ENCODE data around the gene PTPRE.

PTPRE gene

DNA sequence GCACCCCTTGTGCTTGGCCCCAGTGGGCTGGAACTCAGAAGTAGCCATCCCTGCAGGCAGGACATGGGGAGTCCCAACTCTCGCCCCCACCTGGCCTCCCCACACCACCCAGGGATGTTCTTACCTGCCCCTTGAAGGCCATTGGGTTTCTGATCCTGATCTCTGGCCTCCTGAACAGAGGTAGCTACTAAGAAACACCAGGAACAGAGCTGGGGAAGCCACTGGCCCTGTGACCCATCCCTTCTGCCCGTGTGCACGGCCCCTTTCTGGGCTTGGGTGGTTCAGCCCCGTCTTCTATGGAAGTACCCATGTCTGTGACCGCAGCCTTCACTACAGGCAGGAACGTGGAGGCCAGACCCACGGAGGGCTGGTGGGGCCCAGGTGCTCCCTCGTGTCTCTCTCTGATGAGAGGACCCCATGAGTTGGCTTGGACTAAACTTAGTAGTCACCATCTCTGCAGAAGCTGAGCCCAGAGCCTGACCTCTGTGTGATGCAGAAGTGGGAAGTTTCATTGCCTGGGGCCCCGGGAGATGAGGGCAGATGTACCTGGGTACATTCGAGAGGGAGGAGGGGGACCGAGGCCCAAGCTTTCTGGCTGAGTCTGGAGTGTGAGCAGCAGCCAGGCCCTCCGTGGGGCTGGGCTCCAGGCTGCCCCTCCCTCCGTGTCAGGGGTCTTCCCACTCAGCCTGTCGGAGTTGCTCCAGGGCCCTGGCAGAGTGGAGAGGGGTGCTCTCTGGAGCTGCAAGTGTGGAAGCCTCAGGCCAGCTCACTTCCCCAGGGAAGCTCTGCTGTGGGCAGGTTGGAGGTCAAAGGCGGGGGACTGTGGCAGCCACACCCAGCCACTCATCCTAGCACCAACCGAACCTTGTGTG lies 138.3 kb downstream of the PTPRE start:
- Histone ChIP-seq H3K27me3 (ENCODE audit: control insufficient read depth, insufficient read depth, low read length) (peaks cover 5% of the 10 kb centered on the region), H3K9me3 (ENCODE audit: control insufficient read depth, insufficient read depth, low read length) (no peaks in the 10 kb centered on the region), H3K4me1 (ENCODE audit: control insufficient read depth, insufficient read depth, low read length) (no peaks in the 10 kb centered on the region), H3K4me3 (ENCODE audit: low read depth, low read length) (no peak overlapping the region), H3K36me3 (ENCODE audit: control insufficient read depth, insufficient read depth, low read length) (no peaks in the 10 kb centered on the region), H3K9ac (ENCODE audit: low read depth, low read length) (no peak overlapping the region)

DNA sequence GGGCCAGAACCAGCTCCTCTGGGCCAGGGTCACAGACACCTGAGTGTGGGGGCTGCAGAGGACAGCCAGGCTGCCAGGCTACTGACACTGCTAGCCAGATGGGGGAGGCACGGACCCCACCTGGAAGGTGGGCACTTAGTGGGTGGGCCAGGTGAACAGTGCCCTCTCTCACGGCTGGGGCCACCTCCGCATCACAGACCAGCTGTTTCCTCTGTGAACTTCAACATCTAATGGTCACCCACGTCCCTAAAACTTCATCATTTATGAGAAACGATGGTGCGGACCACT lies 138.9 kb downstream of the PTPRE start:
- Histone ChIP-seq H3K9ac (ENCODE audit: low read depth, low read length) (no peak overlapping the region), H3K27me3 (ENCODE audit: control insufficient read depth, insufficient read depth, low read length) (peaks cover 2% of the 10 kb centered on the region), H3K36me3 (ENCODE audit: control insufficient read depth, insufficient read depth, low read length) (no peaks in the 10 kb centered on the region), H3K4me3 (ENCODE audit: low read depth, low read length) (no peak overlapping the region), H3K9me3 (ENCODE audit: control insufficient read depth, insufficient read depth, low read length) (no peaks in the 10 kb centered on the region), H3K4me1 (ENCODE audit: control insufficient read depth, insufficient read depth, low read length) (no peaks in the 10 kb centered on the region)

DNA sequence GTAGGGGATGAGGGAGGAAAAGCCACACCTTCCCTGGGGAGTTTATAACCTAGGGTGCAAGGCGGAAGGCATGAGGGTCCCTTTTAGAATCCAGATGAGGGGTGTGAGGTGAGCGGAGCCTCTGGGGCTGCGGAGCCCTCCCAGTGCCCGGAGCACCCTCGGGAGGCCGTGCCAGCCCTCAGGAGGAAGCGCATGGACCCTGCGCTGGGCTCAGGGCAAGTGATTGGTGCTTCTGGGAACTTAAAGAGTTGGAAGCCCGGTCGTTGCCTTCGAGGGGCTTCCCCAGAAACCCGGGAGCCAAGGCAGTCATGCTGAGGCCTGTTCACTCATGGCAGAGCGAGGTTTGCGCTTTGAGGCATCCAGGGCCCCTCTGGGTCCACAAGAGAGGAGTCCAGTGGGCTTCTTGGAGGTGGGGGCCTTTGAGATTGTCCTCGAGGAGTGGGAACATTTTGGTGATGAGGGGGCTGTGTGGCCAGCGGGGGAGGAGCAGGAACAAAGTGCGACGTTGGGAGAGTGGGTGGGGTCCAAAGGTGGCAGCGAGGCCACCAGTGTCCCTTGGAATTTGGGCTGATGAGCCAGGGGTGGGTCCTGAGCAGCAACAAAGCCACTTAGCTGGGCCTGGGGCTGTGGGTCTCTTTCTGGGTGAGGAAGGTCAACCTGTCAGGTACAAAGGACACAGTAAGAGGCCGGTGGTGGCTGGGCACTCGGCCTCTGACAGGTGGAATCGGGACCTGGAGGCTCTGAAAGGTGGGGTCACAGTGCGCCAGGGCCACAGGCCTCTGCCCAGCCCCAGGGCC lies 139.5 kb downstream of the PTPRE start:
- Histone ChIP-seq H3K36me3 (ENCODE audit: control insufficient read depth, insufficient read depth, low read length) (no peaks in the 10 kb centered on the region), H3K4me1 (ENCODE audit: control insufficient read depth, insufficient read depth, low read length) (no peaks in the 10 kb centered on the region), H3K9me3 (ENCODE audit: control insufficient read depth, insufficient read depth, low read length) (no peaks in the 10 kb centered on the region), H3K27me3 (ENCODE audit: control insufficient read depth, insufficient read depth, low read length) (no peaks in the 10 kb centered on the region), H3K9ac (ENCODE audit: low read depth, low read length) (no peak overlapping the region), H3K4me3 (ENCODE audit: low read depth, low read length) (no peak overlapping the region)

DNA sequence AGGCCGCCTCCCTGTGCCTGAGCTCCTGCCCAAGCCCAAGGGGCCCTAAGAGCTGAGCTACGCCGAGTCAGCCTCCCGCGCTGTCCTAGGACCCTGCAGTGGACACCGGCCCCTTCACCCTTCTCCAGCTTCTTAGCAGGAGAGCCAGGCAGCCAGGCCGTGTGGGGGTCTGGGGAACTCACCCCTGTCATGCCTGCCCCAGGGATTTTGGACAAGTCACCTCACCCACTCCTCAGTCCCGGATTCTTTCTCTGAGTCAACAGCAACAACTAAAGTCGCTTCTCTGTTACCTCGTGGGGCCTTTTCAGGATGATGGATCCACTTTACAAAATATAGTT lies 140.0 kb downstream of the PTPRE start:
- H3K4me1 ChIP-seq (ENCODE audit: control insufficient read depth, insufficient read depth, low read length) = no peaks in the 10 kb centered on the region
- H3K36me3 ChIP-seq (ENCODE audit: control insufficient read depth, insufficient read depth, low read length) = no peaks in the 10 kb centered on the region
- H3K4me3 ChIP-seq (ENCODE audit: low read depth, low read length) = no peak overlapping the region
- no peaks in the 10 kb centered on the region for H3K27me3 ChIP-seq (ENCODE audit: control insufficient read depth, insufficient read depth, low read length)
- no peaks in the 10 kb centered on the region for H3K9me3 ChIP-seq (ENCODE audit: control insufficient read depth, insufficient read depth, low read length)
- peak overlapping the region; percentile 24 for H3K9ac ChIP-seq (ENCODE audit: low read depth, low read length)

DNA sequence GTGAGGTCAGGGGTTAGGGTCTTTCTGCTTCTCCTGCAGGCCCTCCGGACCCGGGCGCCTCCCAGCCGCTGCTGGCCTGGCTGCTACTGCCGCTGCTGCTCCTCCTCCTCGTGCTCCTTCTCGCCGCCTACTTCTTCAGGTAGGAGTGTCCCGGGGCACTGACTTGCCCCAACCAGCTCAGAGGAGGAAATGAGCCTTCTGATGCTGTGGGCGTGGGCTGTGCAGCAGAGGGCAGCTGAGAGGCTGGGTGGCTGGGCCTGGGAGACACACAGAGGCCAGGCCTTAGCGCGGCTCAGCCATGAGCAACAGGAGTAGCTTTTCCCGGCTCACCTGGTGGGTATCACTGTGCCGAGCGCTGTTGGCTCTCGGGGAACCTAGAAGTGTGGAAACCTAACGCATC lies 140.4 kb downstream of the PTPRE start:
- H3K4me3 ChIP-seq (ENCODE audit: low read depth, low read length) = no peak overlapping the region
- no peaks in the 10 kb centered on the region for H3K36me3 ChIP-seq (ENCODE audit: control insufficient read depth, insufficient read depth, low read length)
- H3K4me1 ChIP-seq (ENCODE audit: control insufficient read depth, insufficient read depth, low read length) = no peaks in the 10 kb centered on the region
- H3K9ac ChIP-seq (ENCODE audit: low read depth, low read length) = peak overlapping the region; percentile 24
- no peaks in the 10 kb centered on the region for H3K27me3 ChIP-seq (ENCODE audit: control insufficient read depth, insufficient read depth, low read length)
- H3K9me3 ChIP-seq (ENCODE audit: control insufficient read depth, insufficient read depth, low read length) = no peaks in the 10 kb centered on the region

DNA sequence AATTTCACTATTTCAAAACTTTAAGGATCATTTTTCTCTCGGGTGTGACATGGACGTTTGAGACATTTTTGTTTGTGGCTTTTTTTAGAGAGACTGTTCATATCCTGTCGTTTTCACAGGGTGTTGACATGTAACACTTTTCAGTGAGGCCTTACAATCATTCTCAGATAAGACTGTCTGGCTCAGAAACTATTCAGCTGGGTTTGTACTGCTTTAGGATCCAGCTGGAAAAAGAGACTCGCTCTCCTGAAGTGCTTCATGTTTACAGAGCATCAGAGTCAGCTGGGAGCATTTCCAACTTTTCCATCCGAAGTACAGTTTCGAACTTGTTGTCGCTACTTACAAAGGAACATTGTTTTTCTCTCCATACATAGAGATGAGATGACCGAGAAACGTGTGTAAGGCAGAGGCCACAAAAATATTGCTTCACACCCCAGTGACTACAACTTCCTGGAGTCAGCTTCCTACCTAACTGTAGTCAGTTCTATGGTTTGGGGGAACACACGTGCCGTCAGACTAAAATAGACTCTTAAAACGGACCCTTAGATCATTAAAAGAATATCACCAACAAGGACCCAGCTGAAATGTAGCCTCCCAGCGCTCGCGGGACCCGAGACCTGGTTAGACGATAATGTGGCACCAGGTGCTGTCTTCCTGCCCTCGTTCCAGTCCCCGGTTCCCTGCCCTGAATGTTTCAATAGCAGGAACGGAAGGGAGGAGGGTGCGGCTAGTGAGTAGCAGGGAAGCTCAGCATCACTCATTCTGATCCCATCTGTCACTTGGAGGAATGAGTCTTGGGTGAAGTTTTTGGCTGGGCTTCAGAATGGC lies 141.3 kb downstream of the PTPRE start:
- Histone ChIP-seq H3K4me1 (ENCODE audit: control insufficient read depth, insufficient read depth, low read length) (no peaks in the 10 kb centered on the region), H3K27me3 (ENCODE audit: control insufficient read depth, insufficient read depth, low read length) (no peaks in the 10 kb centered on the region), H3K9ac (ENCODE audit: low read depth, low read length) (no peak overlapping the region), H3K4me3 (ENCODE audit: low read depth, low read length) (no peak overlapping the region), H3K9me3 (ENCODE audit: control insufficient read depth, insufficient read depth, low read length) (no peaks in the 10 kb centered on the region), H3K36me3 (ENCODE audit: control insufficient read depth, insufficient read depth, low read length) (no peaks in the 10 kb centered on the region)

DNA sequence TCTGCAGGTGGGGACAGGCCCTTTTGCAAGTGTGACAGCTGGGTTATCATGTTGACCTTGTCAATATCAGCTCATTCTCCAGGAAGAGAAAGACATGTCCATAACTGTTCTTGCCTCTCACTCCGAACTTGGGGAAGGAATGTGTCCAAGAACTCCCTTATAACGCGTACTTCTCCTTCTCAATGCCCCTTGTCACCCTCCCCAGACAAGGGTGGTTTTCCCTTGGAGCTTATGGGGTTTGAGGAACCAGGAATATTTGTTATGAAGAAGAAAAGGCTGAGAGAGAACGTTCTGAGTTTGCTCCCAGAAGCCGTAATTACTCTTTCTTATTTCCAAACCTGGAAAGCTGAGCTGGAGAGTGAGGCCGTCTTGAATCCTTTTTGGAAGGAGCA lies 141.9 kb downstream of the PTPRE start:
- H3K9me3 ChIP-seq (ENCODE audit: control insufficient read depth, insufficient read depth, low read length) = no peaks in the 10 kb centered on the region
- no peak overlapping the region for H3K9ac ChIP-seq (ENCODE audit: low read depth, low read length)
- no peaks in the 10 kb centered on the region for H3K4me1 ChIP-seq (ENCODE audit: control insufficient read depth, insufficient read depth, low read length)
- H3K36me3 ChIP-seq (ENCODE audit: control insufficient read depth, insufficient read depth, low read length) = no peaks in the 10 kb centered on the region
- no peak overlapping the region for H3K4me3 ChIP-seq (ENCODE audit: low read depth, low read length)
- H3K27me3 ChIP-seq (ENCODE audit: control insufficient read depth, insufficient read depth, low read length) = no peaks in the 10 kb centered on the region

DNA sequence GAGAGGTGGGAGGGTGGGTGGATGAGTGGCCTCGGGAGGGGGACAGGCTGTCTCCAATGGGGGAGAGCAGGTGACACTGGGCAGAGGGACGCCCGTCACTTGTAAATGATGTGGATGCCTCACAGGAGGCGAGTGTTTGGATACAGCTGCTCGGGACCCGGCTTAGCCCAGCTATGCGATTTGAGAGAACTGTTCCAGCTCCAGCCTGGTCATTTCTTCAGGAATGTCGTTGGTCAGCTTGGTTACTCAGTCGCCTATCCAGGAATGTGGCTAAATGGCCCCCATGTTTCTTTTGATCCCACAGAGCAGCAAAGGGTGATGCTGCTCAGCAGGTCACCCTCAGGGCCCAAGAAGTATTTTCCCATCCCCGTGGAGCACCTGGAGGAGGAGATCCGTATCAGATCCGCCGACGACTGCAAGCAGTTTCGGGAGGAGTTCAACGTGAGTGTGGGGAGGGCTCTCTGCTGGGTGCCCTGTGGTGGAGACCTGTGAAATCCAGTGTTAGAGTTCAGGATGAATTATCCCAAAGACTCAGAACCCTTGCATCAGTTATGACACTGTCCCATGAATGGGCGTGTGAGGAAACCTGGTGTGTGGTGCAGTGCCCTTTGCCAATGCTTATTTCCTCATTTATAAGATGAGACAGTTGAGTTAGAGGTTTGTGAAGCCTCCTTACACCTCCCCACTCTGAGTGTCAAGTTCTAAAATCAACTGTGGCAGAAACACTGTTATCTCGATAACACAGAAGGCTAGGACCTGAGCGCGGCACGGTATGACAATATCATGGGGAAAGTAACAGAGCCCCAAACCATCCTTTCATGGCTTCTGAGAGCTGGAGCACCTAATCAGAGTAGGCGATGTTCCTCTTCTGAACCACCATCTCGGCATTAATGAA lies 142.6 kb downstream of the PTPRE start:
- Histone ChIP-seq H3K4me1 (ENCODE audit: control insufficient read depth, insufficient read depth, low read length) (no peaks in the 10 kb centered on the region), H3K9me3 (ENCODE audit: control insufficient read depth, insufficient read depth, low read length) (no peaks in the 10 kb centered on the region), H3K36me3 (ENCODE audit: control insufficient read depth, insufficient read depth, low read length) (no peaks in the 10 kb centered on the region), H3K9ac (ENCODE audit: low read depth, low read length) (no peak overlapping the region), H3K27me3 (ENCODE audit: control insufficient read depth, insufficient read depth, low read length) (no peaks in the 10 kb centered on the region), H3K4me3 (ENCODE audit: low read depth, low read length) (no peak overlapping the region)

DNA sequence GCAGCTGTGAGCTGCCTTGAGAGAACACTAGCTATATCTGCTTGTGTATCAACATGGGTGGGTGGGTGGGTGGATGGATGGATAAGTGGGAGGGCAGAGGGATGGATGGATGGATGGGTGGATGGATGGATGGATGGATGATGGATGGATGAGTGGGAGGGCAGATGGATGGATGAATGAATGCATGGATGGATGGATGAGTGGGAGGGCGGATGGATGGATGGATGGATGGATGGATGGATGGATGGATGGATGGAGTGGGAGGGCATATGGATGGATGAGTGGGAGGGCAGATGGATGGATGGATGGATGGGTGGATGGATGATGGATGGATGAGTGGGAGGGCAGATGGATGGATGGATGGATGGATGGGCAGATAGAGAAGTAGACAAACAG lies 143.2 kb downstream of the PTPRE start:
- H3K9ac ChIP-seq (ENCODE audit: low read depth, low read length) = no peak overlapping the region
- no peak overlapping the region for H3K4me3 ChIP-seq (ENCODE audit: low read depth, low read length)
- no peaks in the 10 kb centered on the region for H3K36me3 ChIP-seq (ENCODE audit: control insufficient read depth, insufficient read depth, low read length)
- no peaks in the 10 kb centered on the region for H3K4me1 ChIP-seq (ENCODE audit: control insufficient read depth, insufficient read depth, low read length)
- H3K9me3 ChIP-seq (ENCODE audit: control insufficient read depth, insufficient read depth, low read length) = no peaks in the 10 kb centered on the region
- no peaks in the 10 kb centered on the region for H3K27me3 ChIP-seq (ENCODE audit: control insufficient read depth, insufficient read depth, low read length)

DNA sequence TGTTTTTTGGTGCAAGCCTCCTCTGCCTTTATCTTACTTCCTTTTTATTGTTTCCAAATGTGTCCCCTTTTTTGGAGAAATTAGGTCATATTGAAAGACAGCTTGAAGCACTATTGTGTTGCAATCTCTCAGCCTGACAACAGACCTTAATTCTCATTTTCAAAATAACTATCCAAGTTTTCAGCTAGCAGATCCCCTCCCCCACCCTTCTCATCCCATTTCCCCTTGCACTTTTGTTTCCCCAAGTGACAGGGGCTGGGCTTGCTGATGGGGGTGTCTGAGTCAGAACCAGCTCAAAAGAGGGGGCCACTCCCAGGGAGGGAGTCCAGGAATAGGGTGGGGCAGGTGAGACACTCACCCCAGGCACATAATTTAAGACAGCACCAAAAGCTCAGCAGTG lies 144.0 kb downstream of the PTPRE start:
- Histone ChIP-seq H3K36me3 (ENCODE audit: control insufficient read depth, insufficient read depth, low read length) (no peaks in the 10 kb centered on the region), H3K9ac (ENCODE audit: low read depth, low read length) (no peak overlapping the region), H3K4me1 (ENCODE audit: control insufficient read depth, insufficient read depth, low read length) (no peaks in the 10 kb centered on the region), H3K4me3 (ENCODE audit: low read depth, low read length) (no peak overlapping the region), H3K27me3 (ENCODE audit: control insufficient read depth, insufficient read depth, low read length) (no peaks in the 10 kb centered on the region), H3K9me3 (ENCODE audit: control insufficient read depth, insufficient read depth, low read length) (no peaks in the 10 kb centered on the region)

DNA sequence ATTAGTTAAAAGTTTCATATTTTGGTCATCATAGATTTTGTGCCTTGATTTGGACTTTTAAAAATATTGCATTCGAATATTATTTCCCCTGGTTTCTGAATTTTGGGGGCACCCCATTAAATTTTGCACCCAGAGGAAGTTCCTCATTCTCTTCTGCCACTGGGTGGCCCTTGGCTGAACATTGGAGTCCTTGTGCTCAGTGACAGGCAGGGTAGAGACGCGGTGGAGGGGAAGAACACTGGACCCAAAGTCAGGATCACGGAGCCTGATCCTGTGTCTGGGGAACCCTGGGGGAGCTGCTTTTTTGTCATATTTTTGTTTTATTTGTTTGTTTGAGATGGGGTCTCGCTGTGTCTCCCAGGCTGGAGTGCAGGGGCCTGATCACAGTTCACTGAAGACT lies 144.6 kb downstream of the PTPRE start:
- Histone ChIP-seq H3K27me3 (ENCODE audit: control insufficient read depth, insufficient read depth, low read length) (no peaks in the 10 kb centered on the region), H3K4me1 (ENCODE audit: control insufficient read depth, insufficient read depth, low read length) (no peaks in the 10 kb centered on the region), H3K4me3 (ENCODE audit: low read depth, low read length) (no peak overlapping the region), H3K36me3 (ENCODE audit: control insufficient read depth, insufficient read depth, low read length) (no peaks in the 10 kb centered on the region), H3K9me3 (ENCODE audit: control insufficient read depth, insufficient read depth, low read length) (no peaks in the 10 kb centered on the region), H3K9ac (ENCODE audit: low read depth, low read length) (no peak overlapping the region)
